Measurements from ENCODE around the gene RNF223. TPM values are rescaled to one million over a fixed set of nuclear protein-coding genes. Genes with fewer than 3 reads are reported as not detected.

The RNF223 gene
- total and polyA plus RNA-seq, 2 donors = 0.05 to 0.37 TPM

DNA sequence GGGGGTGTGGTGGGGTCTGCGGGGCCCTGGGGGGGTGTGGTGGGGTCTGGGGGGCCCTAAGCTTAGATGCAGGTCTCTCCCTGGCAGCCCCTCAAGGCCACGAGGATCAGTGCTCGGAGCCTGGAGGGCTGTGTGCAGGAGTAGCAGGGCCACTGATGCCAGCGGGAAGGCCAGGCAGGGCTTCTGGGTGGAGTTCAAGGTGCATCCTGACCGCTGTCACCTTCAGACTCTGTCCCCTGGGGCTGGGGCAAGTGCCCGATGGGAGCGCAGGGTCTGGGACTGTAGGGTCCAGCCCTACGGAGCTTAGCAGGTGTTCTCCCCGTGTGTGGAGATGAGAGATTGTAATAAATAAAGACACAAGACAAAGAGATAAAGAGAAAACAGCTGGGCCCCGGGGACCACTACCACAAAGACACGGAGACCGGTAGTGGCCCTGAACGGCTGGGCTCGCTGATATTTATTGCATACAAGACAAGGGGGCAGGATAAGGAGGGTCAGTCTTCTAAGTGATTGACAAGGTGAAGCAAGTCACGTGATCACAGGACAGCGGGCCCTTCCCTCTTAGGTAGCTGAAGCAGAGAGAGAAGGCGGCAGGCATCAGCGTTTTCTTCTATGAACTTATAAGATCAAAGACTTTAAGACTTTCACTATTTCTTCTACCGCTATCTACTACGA is 8.7 kb downstream of the RNF223 start:
- Histone ChIP-seq H3K9me3 (ENCODE audit: control insufficient read depth in 2 of 2, insufficient read depth in 1 of 2, low read length in 1 of 2) (peaks cover 0 to 11% of the 10 kb centered on the region in 2 donors), H3K36me3 (ENCODE audit: control insufficient read depth in 2 of 2, insufficient read depth in 2 of 2, low read length in 1 of 2) (no peaks in the 10 kb centered on the region), H3K4me1 (ENCODE audit: control insufficient read depth in 2 of 2, insufficient read depth in 2 of 2, low read length in 2 of 2) (peaks cover 6 to 19% of the 10 kb centered on the region in 2 donors), H3K27me3 (ENCODE audit: control insufficient read depth in 2 of 2, insufficient read depth in 1 of 2, low read length in 1 of 2) (peaks cover 41 to 82% of the 10 kb centered on the region in 2 donors), H3K4me3 (ENCODE audit: low read length in 2 of 2) (no peak overlapping the region), H3K27ac (ENCODE audit: low read depth in 1 of 2, low read length in 1 of 2) (no peak overlapping the region)
- DNase-seq (ENCODE audit: low read depth in 6 of 9, low spot score in 9 of 9) = no peak
- WGBS = 77% methylated on average over 20 of the region's 20 CpGs

DNA sequence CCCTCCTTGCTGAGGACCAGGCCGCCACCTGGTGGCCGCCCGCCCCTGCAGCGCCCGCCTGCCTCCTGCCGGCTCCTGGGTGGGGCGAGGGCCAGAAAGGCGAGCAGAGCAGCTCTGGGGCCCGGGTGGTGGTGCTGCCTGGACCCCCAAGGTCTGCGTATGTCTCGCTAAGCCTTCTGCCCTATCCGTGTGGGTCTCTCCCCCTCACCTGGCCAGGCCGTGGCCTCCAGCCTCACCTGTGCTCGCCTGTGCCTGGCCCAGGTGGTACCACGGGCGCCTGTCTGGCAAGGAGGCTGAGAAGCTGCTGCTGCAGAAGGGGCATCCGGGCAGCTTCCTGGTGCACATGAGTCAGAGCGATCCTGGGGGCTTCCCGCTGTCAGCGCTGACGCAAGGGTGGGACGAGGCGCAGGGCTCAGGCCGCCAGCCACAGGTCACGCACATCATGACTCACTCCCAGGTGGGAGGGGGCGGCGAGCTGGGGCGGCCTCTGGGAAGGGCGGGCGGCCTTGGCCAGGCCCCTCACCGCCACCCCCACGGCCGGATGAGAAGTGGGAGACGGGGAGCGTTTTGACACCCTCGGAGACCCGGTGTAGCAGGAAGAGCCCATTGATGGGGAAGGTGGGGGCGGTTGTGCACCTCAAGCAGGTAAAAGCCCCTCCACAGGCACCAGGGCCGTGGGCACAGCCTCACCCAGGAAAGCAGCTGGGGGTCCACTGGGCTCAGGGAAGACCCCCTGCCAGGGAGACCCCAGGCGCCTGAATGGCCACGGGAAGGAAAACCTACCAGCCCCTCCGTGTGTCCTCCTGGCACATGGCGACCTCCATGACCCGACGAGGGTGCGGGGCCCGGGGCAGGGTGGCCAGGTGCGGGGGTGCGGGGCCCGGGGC is 9.9 kb downstream of the RNF223 start:
- no peak overlapping the region for H3K4me3 ChIP-seq (ENCODE audit: low read length in 2 of 2)

DNA sequence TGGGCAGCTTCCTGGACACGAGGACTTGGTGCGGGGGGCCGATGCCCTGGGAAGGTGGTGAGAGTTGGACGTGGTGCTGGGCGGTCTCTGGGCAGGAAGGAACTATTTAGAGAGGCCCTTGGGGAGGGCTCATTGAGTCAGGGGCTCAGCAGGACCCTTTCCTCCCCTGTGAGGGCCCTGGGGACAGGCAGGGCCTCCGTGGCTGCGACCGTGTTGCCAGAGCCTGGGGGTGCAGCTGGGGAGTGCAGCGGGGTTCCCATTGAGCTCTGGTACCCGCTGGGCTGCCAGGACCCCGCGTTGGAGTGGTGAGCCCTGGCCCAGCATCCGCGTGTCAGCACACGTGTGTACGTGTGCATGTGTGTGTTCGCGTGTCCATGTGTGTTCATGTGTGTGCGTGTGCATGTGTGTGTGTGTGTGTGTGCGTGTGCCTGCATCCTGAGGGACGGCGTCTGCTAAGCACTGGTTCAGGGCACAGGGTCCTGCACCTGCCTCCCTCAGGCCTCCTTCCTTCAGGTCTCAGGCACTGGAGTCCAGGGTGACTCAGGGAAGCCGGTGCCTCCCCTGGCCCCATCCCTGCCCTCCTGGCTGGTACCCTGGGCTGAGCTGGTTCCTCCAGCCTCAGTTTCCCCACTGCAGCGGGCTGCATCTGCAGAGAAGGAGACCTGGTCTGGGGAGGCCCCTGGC is 10.7 kb downstream of the RNF223 start:
- Histone ChIP-seq H3K36me3 (ENCODE audit: control insufficient read depth in 2 of 2, insufficient read depth in 2 of 2, low read length in 1 of 2) (no peaks in the 10 kb centered on the region), H3K27me3 (ENCODE audit: control insufficient read depth in 2 of 2, insufficient read depth in 1 of 2, low read length in 1 of 2) (peaks cover 51 to 85% of the 10 kb centered on the region in 2 donors), H3K4me1 (ENCODE audit: control insufficient read depth in 2 of 2, insufficient read depth in 2 of 2, low read length in 2 of 2) (peaks cover 3 to 26% of the 10 kb centered on the region in 2 donors), H3K9me3 (ENCODE audit: control insufficient read depth in 2 of 2, insufficient read depth in 1 of 2, low read length in 1 of 2) (peaks cover 0 to 13% of the 10 kb centered on the region in 2 donors), H3K27ac (ENCODE audit: low read depth in 1 of 2, low read length in 1 of 2) (no peak overlapping the region), H3K4me3 (ENCODE audit: low read length in 2 of 2) (no peak overlapping the region)
- WGBS = 63% methylated on average over 24 of the region's 24 CpGs
- DNase-seq (ENCODE audit: low read depth in 6 of 9, low spot score in 9 of 9) = no peak

More for the DNA sequence above, 9.9 kb downstream of the RNF223 start:
- H3K27me3 ChIP-seq (ENCODE audit: control insufficient read depth in 2 of 2, insufficient read depth in 1 of 2, low read length in 1 of 2) = peaks cover 43 to 81% of the 10 kb centered on the region in 2 donors
- 19% methylated on average over 50 of the region's 50 CpGs for WGBS
- no peak overlapping the region for H3K27ac ChIP-seq (ENCODE audit: low read depth in 1 of 2, low read length in 1 of 2)
- peaks cover 6 to 19% of the 10 kb centered on the region in 2 donors for H3K4me1 ChIP-seq (ENCODE audit: control insufficient read depth in 2 of 2, insufficient read depth in 2 of 2, low read length in 2 of 2)
- peaks cover 0 to 13% of the 10 kb centered on the region in 2 donors for H3K9me3 ChIP-seq (ENCODE audit: control insufficient read depth in 2 of 2, insufficient read depth in 1 of 2, low read length in 1 of 2)
- peak in 3 of 9 donors; percentile 43 to 64 (median 55) for DNase-seq (ENCODE audit: low read depth in 6 of 9, low spot score in 9 of 9)
- H3K36me3 ChIP-seq (ENCODE audit: control insufficient read depth in 2 of 2, insufficient read depth in 2 of 2, low read length in 1 of 2) = no peaks in the 10 kb centered on the region

DNA sequence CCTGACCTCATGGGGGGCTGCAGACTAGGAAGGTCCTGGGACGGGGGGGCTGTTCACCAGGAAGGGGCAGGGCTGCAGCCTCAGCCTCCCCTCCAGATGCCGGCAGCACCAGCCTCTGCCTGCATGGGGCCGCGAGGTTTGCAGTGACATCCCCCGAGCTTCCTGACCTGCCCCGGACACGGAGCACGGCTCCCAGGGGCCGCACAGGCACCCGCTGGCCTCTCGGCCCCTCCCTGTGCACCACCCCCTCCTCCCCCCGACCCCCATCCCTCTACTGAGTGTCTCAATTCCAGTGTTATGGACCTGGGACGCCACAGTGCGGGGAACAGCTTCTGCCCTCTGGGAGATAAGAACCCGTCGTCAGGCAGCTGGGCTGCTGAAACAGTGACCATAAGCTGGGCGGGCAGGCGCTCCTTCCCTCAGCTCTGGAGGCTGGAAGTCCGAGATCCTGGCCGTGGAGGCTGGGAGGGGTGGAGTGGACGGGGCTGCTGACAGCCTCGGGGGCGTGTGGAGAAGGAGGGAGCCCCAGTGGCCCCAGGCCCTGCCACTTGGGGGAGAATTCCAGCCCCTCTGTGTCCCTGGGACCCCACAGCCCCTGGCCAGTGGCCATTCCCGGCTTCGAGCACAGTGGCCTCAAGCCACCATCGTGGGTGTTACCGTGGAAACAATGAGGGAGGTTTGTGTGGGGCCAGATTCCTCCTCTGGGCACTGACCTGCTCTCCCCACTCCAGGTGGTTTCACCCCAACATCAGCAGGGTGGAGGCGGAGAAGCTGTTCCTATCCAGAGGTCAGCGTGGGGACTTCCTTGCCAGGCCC is 11.6 kb downstream of the RNF223 start:
- H3K27ac ChIP-seq (ENCODE audit: low read depth in 1 of 2, low read length in 1 of 2) = no peak overlapping the region
- H3K4me1 ChIP-seq (ENCODE audit: control insufficient read depth in 2 of 2, insufficient read depth in 2 of 2, low read length in 2 of 2) = peaks cover 0 to 22% of the 10 kb centered on the region in 2 donors
- peaks cover 57 to 85% of the 10 kb centered on the region in 2 donors for H3K27me3 ChIP-seq (ENCODE audit: control insufficient read depth in 2 of 2, insufficient read depth in 1 of 2, low read length in 1 of 2)
- WGBS = 35% methylated on average over 29 of the region's 29 CpGs
- H3K4me3 ChIP-seq (ENCODE audit: low read length in 2 of 2) = no peak overlapping the region
- no peak for DNase-seq (ENCODE audit: low read depth in 6 of 9, low spot score in 9 of 9)
- no peaks in the 10 kb centered on the region for H3K36me3 ChIP-seq (ENCODE audit: control insufficient read depth in 2 of 2, insufficient read depth in 2 of 2, low read length in 1 of 2)
- peaks cover 0 to 5% of the 10 kb centered on the region in 2 donors for H3K9me3 ChIP-seq (ENCODE audit: control insufficient read depth in 2 of 2, insufficient read depth in 1 of 2, low read length in 1 of 2)

DNA sequence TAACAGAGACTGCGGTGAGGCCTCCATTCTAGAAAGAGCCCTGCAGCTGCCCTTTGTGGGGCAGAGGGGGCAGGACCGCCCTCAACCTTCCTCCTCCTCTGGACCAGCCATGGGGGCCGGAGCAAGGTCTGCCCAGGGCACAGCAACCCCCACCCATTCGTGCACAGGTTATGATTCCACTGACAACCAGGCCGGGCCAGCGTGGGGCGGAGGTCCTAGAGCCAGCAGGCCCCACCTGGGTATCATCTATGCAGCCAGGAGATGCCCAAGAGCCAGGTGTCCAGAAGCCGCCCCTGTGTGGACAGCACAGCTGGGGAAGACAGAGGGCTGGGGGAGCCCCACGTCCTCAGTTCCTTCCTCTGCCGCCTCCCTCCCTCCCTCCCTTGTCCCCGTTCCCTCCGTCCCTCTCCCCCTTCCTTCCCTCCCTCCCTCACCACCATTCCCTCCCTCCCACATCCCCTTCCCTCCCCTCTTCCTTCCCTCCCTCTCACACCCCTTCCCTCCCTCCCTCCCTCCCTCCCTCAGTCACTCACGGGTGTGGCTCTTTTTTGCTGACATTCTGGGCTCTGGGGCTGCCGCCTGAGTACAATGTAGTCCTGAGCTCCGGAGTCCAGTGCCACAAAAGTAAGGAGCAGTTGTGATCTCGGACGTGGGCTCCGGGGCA is 12.3 kb downstream of the RNF223 start:
- peaks cover 0 to 22% of the 10 kb centered on the region in 2 donors for H3K4me1 ChIP-seq (ENCODE audit: control insufficient read depth in 2 of 2, insufficient read depth in 2 of 2, low read length in 2 of 2)
- no peaks in the 10 kb centered on the region for H3K36me3 ChIP-seq (ENCODE audit: control insufficient read depth in 2 of 2, insufficient read depth in 2 of 2, low read length in 1 of 2)
- peaks cover 0 to 2% of the 10 kb centered on the region in 2 donors for H3K9me3 ChIP-seq (ENCODE audit: control insufficient read depth in 2 of 2, insufficient read depth in 1 of 2, low read length in 1 of 2)
- H3K27me3 ChIP-seq (ENCODE audit: control insufficient read depth in 2 of 2, insufficient read depth in 1 of 2, low read length in 1 of 2) = peaks cover 57 to 87% of the 10 kb centered on the region in 2 donors
- H3K4me3 ChIP-seq (ENCODE audit: low read length in 2 of 2) = no peak overlapping the region
- H3K27ac ChIP-seq (ENCODE audit: low read depth in 1 of 2, low read length in 1 of 2) = no peak overlapping the region
- WGBS = 53% methylated on average over 16 of the region's 18 CpGs
- DNase-seq (ENCODE audit: low read depth in 6 of 9, low spot score in 9 of 9) = no peak

DNA sequence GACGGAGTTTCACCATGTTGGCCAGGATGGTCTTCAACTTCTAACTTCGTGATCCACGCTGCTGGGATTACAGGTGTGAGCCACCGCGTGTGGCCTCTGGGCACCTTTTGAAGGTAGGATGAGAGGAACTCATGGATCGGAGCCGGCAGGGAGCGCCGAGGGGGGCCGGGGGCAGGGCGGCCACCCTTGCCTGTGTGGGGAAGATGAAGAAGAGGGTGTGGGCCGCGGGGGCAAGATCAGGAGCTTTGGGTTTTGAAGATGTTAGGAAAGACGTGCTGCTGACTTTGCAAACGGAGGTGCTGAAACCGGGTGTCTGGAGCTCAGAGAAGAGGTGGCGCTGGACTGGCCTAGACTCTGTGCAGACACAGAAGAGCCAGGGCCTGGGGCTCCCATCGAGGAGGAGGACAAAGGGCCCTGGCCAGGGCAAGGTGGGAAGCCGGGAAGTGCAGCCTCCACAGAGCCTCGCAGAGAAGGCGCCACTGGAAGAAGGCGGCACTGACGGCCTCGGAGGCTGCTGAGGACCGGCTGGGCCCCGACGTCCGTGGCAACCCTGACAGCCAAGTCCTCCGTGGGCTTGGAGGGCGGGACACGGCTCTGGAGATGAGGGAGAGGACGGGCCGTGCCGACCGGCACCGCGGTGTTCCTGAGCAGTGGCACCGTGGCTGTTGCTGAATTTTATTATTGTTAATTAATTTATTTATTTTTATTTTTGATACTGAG is 13.7 kb downstream of the RNF223 start:
- Histone ChIP-seq H3K27ac (ENCODE audit: low read depth in 1 of 2, low read length in 1 of 2) (no peak overlapping the region), H3K4me1 (ENCODE audit: control insufficient read depth in 2 of 2, insufficient read depth in 2 of 2, low read length in 2 of 2) (peaks cover 0 to 22% of the 10 kb centered on the region in 2 donors), H3K27me3 (ENCODE audit: control insufficient read depth in 2 of 2, insufficient read depth in 1 of 2, low read length in 1 of 2) (peaks cover 57 to 80% of the 10 kb centered on the region in 2 donors), H3K36me3 (ENCODE audit: control insufficient read depth in 2 of 2, insufficient read depth in 2 of 2, low read length in 1 of 2) (no peaks in the 10 kb centered on the region), H3K4me3 (ENCODE audit: low read length in 2 of 2) (no peak overlapping the region), H3K9me3 (ENCODE audit: control insufficient read depth in 2 of 2, insufficient read depth in 1 of 2, low read length in 1 of 2) (peaks cover 0 to 2% of the 10 kb centered on the region in 2 donors)
- WGBS = 58% methylated on average over 38 of the region's 38 CpGs
- no peak for DNase-seq (ENCODE audit: low read depth in 6 of 9, low spot score in 9 of 9)

DNA sequence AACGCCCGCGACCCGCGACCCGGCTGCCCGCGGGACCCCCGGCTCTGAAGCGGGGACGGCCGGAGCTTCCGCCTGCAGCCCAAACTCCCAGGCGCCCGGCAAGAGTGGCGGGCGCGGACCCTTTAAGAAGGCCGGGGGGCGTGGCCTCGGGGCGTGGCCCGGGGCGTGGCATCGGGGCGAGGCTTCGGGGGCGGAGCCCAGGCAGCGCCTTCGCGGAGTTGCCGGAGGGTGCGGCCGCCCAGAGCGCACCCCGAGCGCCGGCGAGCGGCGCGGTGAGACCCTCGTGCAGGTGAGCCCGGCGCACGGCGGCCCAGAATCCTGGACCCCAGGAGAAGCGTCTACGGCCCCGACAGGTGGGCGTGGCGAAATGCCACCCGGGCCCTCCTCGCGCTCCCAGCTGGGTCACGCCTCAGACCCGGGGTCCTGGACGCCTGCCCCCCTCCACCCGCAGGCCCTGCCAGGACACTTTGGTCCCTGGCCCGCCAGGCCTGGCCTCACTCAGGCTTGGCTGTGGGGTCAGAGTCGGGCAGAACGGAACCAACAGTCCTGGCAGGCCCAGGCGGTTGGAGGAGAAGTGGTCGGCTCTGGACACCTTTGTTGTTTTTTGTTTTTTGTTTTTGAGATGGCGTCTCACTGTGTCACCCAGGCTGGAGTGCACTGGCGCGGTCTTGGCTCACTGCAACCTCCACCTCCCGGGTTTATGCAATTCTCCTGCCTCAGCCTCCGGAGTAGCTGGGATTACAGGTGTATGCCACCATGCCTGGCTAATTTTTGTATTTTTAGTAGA is 14.4 kb downstream of the RNF223 start:
- H3K4me1 ChIP-seq (ENCODE audit: control insufficient read depth in 2 of 2, insufficient read depth in 2 of 2, low read length in 2 of 2) = peaks cover 0 to 22% of the 10 kb centered on the region in 2 donors
- peaks cover 0 to 2% of the 10 kb centered on the region in 2 donors for H3K9me3 ChIP-seq (ENCODE audit: control insufficient read depth in 2 of 2, insufficient read depth in 1 of 2, low read length in 1 of 2)
- H3K36me3 ChIP-seq (ENCODE audit: control insufficient read depth in 2 of 2, insufficient read depth in 2 of 2, low read length in 1 of 2) = no peaks in the 10 kb centered on the region
- no peak overlapping the region for H3K27ac ChIP-seq (ENCODE audit: low read depth in 1 of 2, low read length in 1 of 2)
- H3K27me3 ChIP-seq (ENCODE audit: control insufficient read depth in 2 of 2, insufficient read depth in 1 of 2, low read length in 1 of 2) = peaks cover 57 to 77% of the 10 kb centered on the region in 2 donors
- H3K4me3 ChIP-seq (ENCODE audit: low read length in 2 of 2) = peak overlapping the region; percentile 20 to 67
- DNase-seq (ENCODE audit: low read depth in 6 of 9, low spot score in 9 of 9) = peak; percentile 23 to 92 (median 74)
- 3% methylated on average over 69 of the region's 69 CpGs for WGBS
